ENCODE measurements around the gene ZNF821.
"Not testable (repeated sequence)": the region's sequence is repeated elsewhere in the genome, so short reads cannot be mapped to it uniquely, and the experiment has no call there.

ZNF821 gene

DNA sequence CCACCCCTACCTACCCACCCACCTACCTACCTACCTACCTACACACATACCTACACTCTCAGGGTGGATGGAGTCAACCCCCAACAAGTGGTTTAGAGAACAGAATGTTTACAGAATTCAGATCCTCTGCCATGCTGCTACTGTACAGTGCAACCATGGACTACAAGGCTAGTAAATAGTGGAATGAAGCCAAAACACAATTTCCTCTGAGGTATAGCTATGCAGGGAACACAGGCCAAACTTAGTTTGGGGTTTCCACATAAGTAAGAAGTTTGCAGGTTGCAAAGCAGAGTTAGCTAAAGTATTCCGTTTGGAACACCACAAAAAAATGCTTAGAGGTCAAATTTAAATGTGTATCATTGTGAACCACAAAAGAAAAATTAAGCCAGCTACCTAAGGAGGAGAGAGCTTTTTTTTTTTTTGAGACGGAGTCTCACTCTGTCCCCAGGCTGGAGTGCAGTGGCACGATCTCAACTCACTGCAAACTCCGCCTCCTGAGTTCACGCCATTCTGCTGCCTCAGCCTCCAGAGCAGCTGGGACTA is 72.7 kb downstream of the ZNF821 start:
- no peak overlapping the region for H3K4me3 ChIP-seq (ENCODE audit: low read depth, low read length)

DNA sequence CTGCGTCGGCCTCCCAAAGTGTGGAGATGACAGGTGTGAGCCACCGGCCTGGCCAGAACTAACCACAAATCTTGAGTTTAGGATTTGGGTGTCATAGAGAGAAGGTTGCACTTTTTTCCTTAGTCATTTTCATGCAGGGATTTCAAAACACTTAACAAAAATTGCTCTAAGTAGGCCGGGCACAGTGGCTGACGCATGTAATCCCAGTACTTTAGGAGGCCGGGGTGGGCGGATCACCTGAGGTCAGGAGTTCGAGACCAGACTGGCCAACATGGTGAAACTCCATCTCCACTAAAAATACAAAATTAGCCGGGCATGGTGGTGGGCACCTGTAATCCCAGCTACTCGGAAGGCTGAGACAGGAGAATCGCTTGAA is 73.8 kb downstream of the ZNF821 start:
- H3K4me3 ChIP-seq (ENCODE audit: low read depth, low read length), result not testable (repeated sequence)

Measured in iPS-11a (cell line).